Right cardiac atrium (tissue), 5 donors: ENCODE data around the gene LCA5. TPM values are rescaled to one million over a fixed set of nuclear protein-coding genes. Genes with fewer than 3 reads are reported as not detected.
A peak's percentile ranks its signal among the peaks of the same experiment; 100 is the strongest.
"Not testable (repeated sequence)": the region's sequence is repeated elsewhere in the genome, so short reads cannot be mapped to it uniquely, and the experiment has no call there.

Experiments used
- ATAC-seq, 2 donors: fragments of 200-7000 bp; cut with Tn5 transposase; one replicate each; pipeline versions ENCODE4 v1.8.0 to v1.9.1; 2020; ENCODE audit warnings: moderate library complexity in 2 of 2, mild to moderate bottlenecking in 1 of 2
- DNase-seq, 3 donors: peaks; one replicate each; pipeline ENCODE4 v3.0.0-alpha.2; 2020
- H3K27ac ChIP-seq: one replicate; pipeline ENCODE4 v1.5.1; 2013; ENCODE audit warnings: mild to moderate bottlenecking, low read length, control low read depth, moderate library complexity
- H3K27me3 ChIP-seq: one replicate; pipeline ENCODE4 v1.6.1; 2013; ENCODE audit not compliant: control insufficient read depth, insufficient read depth
- H3K4me1 ChIP-seq: one replicate; pipeline ENCODE4 v1.6.1; 2013; ENCODE audit warnings: low read length; ENCODE audit not compliant: control insufficient read depth, insufficient read depth
- H3K4me3 ChIP-seq: one replicate; pipeline ENCODE4 v1.5.1; 2013; ENCODE audit warnings: low read length, control low read depth
- H3K9me3 ChIP-seq: one replicate; pipeline ENCODE4 v1.6.1; 2013; ENCODE audit warnings: low read length; ENCODE audit not compliant: control insufficient read depth
- WGBS: extraction: QIAGEN DNeasy Blood & Tissue Kit; methylation state at CpG from one replicate; pipeline ENCODE4 v1.1.7; 2013; 5-methylcytosine and 5-hydroxymethylcytosine counted together
- intact Hi-C, 4 donors: fragments of 100-400 bp; cut with DNase I; formaldehyde crosslinking; loops; one replicate each; pipeline versions ENCODE4 v1.11.0 to v1.14.0; 2022 to 2023
- polyA plus RNA-seq: library from polyadenylated mRNA; stranded (reverse); fragments of 200-250 nt; gene quantifications from one replicate; pipeline ENCODE4 v1.2.3, GENCODE V29; 2013
- total RNA-seq, 4 donors: library from RNA; stranded (reverse); fragmentation: NEBNext Ultra II Directional; extraction: Animal tissue kit (Norgen Biotek cat#: 25700); gene quantifications; one replicate each; pipeline ENCODE4 v1.2.1, GENCODE V29; 2021
- donor health status: healthy with polysubstance abuse.
- donor health status: DM: no; HTN: yes; CAD: no.
- donor health status: DM: no; HTN: no; CAD: no.
- donor health status: DM: no; HTN: yes; CAD: no; lungs with severe emphysema.
- donor health status: DM: yes; HTN: yes; CAD: no.

The LCA5 gene
- total and polyA plus RNA-seq, 5 donors, result 1.6 to 4.1 (median 3.6) TPM

DNA sequence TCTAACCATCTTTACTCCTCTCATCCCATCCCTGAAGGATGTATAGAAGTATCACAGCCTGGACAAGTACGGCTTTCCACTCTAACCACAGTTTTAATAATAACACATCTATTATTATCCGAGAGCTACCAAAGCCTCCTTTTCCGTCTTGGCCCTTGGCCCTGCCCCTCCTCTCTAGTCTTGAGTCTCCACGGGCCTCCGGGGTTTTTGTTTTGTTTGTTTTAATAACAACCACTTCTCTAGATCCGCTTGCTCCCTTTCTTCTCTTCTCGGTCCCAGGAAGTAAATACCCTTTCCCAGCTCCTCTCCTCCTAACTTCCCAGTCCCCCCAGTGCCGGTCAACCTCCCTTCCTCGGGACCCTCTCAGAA is 661 bp downstream of the LCA5 start:
- Histone ChIP-seq H3K27ac (peak overlapping the region; percentile 100), H3K4me1 (no peaks in the 10 kb centered on the region), H3K9me3 (no peaks in the 10 kb centered on the region), H3K4me3 (peak overlapping the region; percentile 93), H3K27me3 (no peaks in the 10 kb centered on the region)
- WGBS, result under 1% methylated on average over 9 of the region's 9 CpGs
- DNase-seq (peak; percentile 57 to 82 (median 71)), ATAC-seq (peak; percentile 30 to 55)
- intact Hi-C loops, result no loop called here

DNA sequence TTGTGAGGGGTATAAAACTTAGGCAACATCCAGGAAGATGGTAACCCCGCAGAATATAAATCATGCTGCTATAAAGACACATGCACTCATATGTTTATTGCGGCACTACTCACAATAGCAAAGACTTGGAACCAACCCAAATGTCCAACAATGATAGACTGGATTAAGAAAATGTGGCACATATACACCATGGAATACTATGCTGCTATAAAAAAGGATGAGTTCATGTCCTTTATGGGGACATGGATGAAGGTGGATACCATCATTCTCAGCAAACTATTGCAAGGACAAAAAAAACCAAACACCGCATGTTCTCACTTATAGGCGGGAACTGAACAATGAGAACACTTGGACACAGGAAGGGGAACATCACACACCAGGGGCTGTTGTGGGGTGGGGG is 7.7 kb downstream of the LCA5 start:
- H3K27ac ChIP-seq, H3K9me3 ChIP-seq, intact Hi-C loops, H3K4me3 ChIP-seq, DNase-seq, ATAC-seq, H3K27me3 ChIP-seq, H3K4me1 ChIP-seq: not testable (repeated sequence)
- WGBS, result 94% methylated on average over 4 of the region's 4 CpGs

DNA sequence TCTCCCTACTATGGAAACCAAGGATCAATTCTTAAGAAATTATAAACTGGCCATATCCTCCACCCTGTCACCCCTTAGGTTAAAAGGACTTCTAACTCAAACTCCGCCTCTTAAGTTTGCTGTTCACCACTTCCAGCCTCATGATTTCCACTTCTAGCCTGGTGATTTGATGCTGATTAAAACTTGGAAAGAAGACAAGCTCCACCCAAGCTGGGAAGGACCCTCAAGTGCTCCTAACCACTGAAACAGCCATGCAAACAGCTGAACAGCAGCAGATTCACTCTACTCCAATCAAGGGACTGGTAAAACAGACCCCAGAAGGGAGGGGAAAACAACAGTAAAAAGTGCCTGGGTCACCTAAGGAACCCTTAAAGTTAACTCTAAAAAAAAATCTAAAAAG is 10.3 kb downstream of the LCA5 start:
- no peak for ATAC-seq
- Histone ChIP-seq H3K4me3 (no peak overlapping the region), H3K27me3 (no peaks in the 10 kb centered on the region), H3K9me3 (no peaks in the 10 kb centered on the region), H3K4me1 (peaks cover 2% of the 10 kb centered on the region), H3K27ac (no peak overlapping the region)
- no peak for DNase-seq
- intact Hi-C loops, result no loop called here
- WGBS, result 98% methylated on average over 1 of the region's 1 CpG

DNA sequence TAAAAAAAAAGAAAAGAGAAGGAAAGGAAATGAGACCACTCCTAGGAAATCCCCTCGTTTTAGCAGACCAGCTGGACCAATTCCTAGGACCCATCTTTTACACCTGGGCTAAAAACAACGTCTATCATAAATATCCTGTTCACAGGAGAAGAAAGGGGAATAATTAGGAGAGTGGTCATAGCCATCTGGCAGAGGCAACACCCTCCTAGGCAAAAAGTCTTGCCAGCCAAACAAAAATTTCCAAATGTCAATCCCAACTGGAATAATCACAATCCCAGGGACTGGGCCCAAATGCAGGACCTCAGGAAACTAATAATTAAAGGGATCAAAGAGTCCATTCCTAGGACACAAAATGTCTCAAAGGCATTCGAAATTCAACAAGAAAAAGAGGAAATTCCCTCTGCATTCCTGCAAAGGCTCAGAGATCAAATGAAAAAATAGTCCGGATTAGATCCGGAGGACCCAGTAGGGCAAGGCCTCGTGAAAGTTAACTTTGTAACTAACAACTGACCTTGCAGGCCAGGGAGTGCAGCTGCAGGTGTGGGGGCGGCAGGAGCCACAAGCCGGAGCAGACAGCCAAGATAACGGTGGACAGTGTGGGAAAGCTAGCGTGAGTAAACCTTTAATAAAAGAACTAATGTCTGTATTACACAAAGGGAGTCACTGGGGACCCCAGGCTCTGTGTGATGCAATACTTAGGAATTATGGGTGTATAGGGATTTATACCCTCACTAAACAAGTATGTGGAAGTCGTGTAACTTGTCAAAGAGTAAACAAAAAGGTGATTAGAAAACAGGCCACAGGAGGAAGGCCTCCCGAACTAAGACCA is 11.7 kb downstream of the LCA5 start:
- Histone ChIP-seq H3K9me3 (no peaks in the 10 kb centered on the region), H3K4me1 (peaks cover 2% of the 10 kb centered on the region), H3K27me3 (no peaks in the 10 kb centered on the region), H3K27ac (no peak overlapping the region), H3K4me3 (no peak overlapping the region)
- intact Hi-C loops, result no loop called here
- ATAC-seq (no peak), DNase-seq (peak in 2 of 3 donors; percentile 14 to 37)
- WGBS, result 49% methylated on average over 12 of the region's 12 CpGs

DNA sequence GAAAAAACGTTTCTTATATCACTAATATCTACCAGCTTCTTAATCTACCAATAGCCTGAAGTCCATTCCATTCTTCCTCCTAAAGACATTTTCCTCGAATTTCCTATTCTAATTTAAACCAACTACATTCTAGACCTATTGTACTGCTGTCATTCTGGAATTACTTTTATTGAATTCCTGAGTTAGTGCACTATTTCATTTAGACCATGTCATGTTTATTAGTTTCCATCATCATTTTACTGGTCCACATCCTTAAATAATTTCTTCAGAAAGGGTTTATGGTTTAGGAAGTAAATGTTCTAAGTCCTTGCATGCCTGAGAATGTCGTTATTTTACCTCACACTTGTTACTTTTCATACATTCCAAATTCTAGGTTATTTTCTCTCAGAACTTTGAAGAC is 13.2 kb downstream of the LCA5 start:
- Histone ChIP-seq H3K9me3 (no peaks in the 10 kb centered on the region), H3K27me3 (no peaks in the 10 kb centered on the region), H3K4me3 (no peak overlapping the region), H3K4me1 (peaks cover 2% of the 10 kb centered on the region), H3K27ac (no peak overlapping the region)
- intact Hi-C loops, result no loop called here
- no peak for ATAC-seq
- 89% methylated on average over 3 of the region's 3 CpGs for WGBS
- DNase-seq, result no peak

DNA sequence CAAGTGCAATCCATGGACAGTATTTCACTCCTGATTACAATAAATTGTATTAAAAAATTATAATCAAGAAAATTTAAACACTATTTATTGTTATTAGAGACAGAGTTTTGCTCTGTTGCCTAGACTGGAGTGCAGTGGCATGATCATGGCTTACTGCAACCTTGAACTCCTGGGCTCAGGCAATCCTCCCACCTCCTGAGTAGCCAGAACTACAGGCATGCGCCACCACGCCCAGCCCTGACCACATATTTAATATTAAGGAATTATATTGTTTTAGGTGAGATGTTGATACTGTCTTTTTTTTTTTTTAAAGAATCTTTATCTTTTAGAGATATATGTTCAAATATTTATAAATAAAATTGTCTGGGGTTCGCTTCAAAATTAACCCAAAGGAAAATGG is 14.6 kb downstream of the LCA5 start:
- no peaks in the 10 kb centered on the region for H3K9me3 ChIP-seq
- H3K4me3 ChIP-seq, result no peak overlapping the region
- WGBS, result over 99% methylated on average over 3 of the region's 3 CpGs
- H3K27me3 ChIP-seq, result no peaks in the 10 kb centered on the region
- H3K27ac ChIP-seq, result no peak overlapping the region
- intact Hi-C loops, result no loop called here
- no peak for DNase-seq
- peaks cover 2% of the 10 kb centered on the region for H3K4me1 ChIP-seq
- no peak for ATAC-seq

DNA sequence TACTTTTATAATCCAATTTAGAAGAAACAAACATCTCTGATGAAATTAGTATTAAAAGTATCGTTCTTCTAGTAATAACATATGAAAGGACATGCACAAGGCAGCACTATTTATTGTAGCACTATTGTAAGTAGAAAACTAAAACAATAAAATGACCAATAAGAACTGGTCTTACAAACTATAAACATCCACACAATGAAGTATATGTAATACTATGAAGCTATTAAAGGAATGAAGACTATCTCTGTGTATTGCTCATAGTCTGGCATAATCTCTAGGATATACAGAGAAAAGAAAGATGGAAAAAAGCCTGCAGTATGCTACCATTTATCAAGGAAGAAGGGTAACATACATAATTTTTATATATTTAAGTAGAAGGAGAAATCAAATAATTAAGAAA is 16.7 kb downstream of the LCA5 start:
- ATAC-seq, result no peak
- intact Hi-C loops, result no loop called here
- 88% methylated on average over 1 of the region's 1 CpG for WGBS

DNA sequence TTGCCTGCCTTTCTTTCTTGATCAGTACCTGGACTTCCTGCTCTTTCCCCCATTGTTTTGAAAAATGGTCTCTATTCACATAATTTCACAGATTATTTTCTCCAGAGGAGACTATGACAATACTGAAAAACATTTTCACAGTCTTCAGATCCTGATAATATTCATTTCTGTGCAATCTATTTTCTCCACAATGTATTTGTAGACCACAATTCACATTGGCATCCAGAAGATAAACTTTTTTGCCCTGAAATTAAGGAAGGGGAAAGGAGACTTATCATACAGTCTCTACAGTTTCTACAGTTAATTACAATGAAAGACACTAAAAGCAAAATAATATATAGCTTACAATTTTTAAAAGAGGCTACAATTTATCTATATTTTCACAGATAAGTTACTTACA is 18.4 kb downstream of the LCA5 start:
- intact Hi-C loops, result no loop called here
- Histone ChIP-seq H3K27ac (no peak overlapping the region), H3K9me3 (no peaks in the 10 kb centered on the region), H3K4me3 (no peak overlapping the region), H3K4me1 (no peaks in the 10 kb centered on the region), H3K27me3 (no peaks in the 10 kb centered on the region)
- DNase-seq, result no peak
- ATAC-seq, result no peak

More for the DNA sequence above, 16.7 kb downstream of the LCA5 start:
- DNase-seq, result no peak
- Histone ChIP-seq H3K4me1 (no peaks in the 10 kb centered on the region), H3K27me3 (no peaks in the 10 kb centered on the region), H3K27ac (no peak overlapping the region), H3K4me3 (no peak overlapping the region), H3K9me3 (no peaks in the 10 kb centered on the region)

DNA sequence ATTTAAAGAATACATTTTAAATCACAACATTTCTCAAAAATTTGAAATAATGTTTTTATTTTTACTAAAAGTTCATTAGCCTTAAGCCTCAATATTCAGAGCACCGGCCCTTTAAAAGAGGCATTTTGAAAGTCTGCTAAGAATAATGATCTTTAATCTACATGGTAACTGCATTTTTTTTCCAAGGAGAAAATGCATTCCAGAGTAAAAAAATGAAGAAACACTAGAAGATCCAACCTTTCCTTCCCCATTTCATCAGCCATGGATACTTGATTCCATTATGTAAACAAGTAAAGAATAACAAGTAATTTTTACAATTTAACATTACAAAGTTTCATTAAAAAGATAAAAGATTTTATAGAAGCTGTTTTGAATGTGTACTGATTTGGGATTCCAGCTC is 21.8 kb downstream of the LCA5 start:
- no peak for DNase-seq
- no peak overlapping the region for H3K27ac ChIP-seq
- H3K4me1 ChIP-seq, result no peaks in the 10 kb centered on the region
- H3K4me3 ChIP-seq, result no peak overlapping the region
- WGBS, result 97% methylated on average over 1 of the region's 1 CpG
- H3K27me3 ChIP-seq, result no peaks in the 10 kb centered on the region
- no peaks in the 10 kb centered on the region for H3K9me3 ChIP-seq
- ATAC-seq, result no peak
- intact Hi-C loops, result no loop called here

DNA sequence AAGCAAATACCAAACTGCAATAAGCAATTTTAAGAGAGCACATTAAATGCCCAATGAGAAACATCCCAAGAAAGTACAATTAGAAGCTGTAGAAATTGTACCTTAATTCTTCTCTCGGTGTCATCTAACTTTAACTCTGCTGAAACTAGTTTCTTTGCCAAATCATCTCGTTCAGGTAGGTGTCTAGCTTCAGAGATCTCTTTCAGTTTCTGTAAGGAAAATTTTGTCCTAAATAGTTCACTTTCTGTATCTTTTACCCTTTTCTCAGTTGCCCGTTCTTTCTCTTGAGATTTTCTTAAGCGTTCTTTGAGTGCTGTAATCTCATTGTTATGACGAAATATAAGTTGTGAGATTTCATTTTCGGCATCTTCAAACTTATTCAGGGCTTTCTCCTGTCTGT is 24.1 kb downstream of the LCA5 start:
- Histone ChIP-seq H3K27ac (no peak overlapping the region), H3K27me3 (no peaks in the 10 kb centered on the region), H3K9me3 (no peaks in the 10 kb centered on the region), H3K4me1 (no peaks in the 10 kb centered on the region), H3K4me3 (no peak overlapping the region)
- 88% methylated on average over 6 of the region's 6 CpGs for WGBS
- DNase-seq (no peak), ATAC-seq (no peak)
- intact Hi-C loops, result no loop called here

DNA sequence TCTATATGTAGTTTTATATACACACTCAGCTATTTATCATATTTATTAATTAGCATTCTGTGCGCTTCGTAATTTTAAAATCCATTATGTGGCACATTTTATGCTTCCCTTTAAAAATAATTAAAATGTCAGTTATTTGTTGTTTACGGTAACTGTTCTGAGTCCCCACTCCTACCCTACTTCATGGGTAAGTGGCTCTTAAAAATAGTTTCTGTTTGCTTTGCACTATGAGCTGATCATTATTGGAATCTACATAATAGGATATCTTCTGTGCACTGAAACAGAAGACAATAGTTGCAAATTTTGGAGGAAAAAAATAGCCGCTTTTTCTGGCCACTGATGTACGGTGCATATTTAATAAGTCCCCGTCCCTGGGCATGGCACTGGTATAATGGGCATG is 25.2 kb downstream of the LCA5 start:
- H3K4me1 ChIP-seq, result no peaks in the 10 kb centered on the region
- H3K4me3 ChIP-seq, result no peak overlapping the region
- DNase-seq (no peak), ATAC-seq (no peak)
- no peaks in the 10 kb centered on the region for H3K9me3 ChIP-seq
- no peaks in the 10 kb centered on the region for H3K27me3 ChIP-seq
- H3K27ac ChIP-seq, result no peak overlapping the region
- intact Hi-C loops, result no loop called here
- WGBS, result 96% methylated on average over 6 of the region's 6 CpGs

DNA sequence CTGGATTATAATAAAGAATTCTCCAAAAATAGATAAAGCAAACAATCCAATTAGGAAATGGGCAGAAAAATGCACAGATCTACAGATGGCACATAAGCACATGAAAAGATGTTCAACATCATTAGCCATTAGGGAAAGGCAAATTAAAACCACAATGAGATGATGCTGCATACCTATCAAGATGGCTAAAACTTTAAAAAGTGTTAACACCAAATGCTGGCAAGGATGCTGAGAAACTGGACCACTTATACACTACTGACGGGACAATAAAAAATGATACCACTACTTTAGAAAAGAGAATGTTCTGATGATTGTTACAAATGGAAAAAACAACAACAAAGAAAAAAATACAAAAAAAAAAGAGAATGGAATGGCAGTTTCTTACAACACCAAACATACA is 26.5 kb downstream of the LCA5 start:
- Histone ChIP-seq H3K4me3 (no peak overlapping the region), H3K27me3 (no peaks in the 10 kb centered on the region), H3K27ac (no peak overlapping the region), H3K9me3 (no peaks in the 10 kb centered on the region), H3K4me1 (no peaks in the 10 kb centered on the region)
- intact Hi-C loops, result no loop called here
- ATAC-seq, result no peak
- 50% methylated on average over 1 of the region's 1 CpG for WGBS
- no peak for DNase-seq
